ENCODE data around the gene MAPT. TPM values are rescaled to one million over a fixed set of nuclear protein-coding genes. Genes with fewer than 3 reads are reported as not detected.

The MAPT gene
- total RNA-seq, 1 donor from 2014 or later: 1.1 TPM

GRCh38 chr17:46037722-46038255, 143.4 kb downstream of the MAPT start:
- H3K9me3 Mint-ChIP-seq: no peaks in the 10 kb centered on the region
- intact Hi-C loops (cut with micrococcal nuclease): no loop called here
- H3K4me1 Mint-ChIP-seq (ENCODE audit: low read depth): peaks cover 18% of the 10 kb centered on the region
- H3K27ac Mint-ChIP-seq: no peak overlapping the region
- DNase-seq (ENCODE audit: low spot score): no peak
- H3K27me3 Mint-ChIP-seq (ENCODE audit: low read depth): no peaks in the 10 kb centered on the region
- H3K4me3 Mint-ChIP-seq (ENCODE audit: low read depth): no peak overlapping the region
- H3K36me3 Mint-ChIP-seq (ENCODE audit: low read depth): peaks cover 76% of the 10 kb centered on the region

- Mint-ChIP-seq H3K9me3 (no peaks in the 10 kb centered on the region), H3K4me1 (ENCODE audit: low read depth) (peaks cover 18% of the 10 kb centered on the region), H3K4me3 (ENCODE audit: low read depth) (no peak overlapping the region), H3K27me3 (ENCODE audit: low read depth) (no peaks in the 10 kb centered on the region), H3K27ac (peak overlapping the region; percentile 17), H3K36me3 (ENCODE audit: low read depth) (peaks cover 73% of the 10 kb centered on the region)
- DNase-seq (ENCODE audit: low spot score): no peak
- intact Hi-C loops (cut with micrococcal nuclease): no loop called here
These were observed 144.1 kb downstream of the MAPT start for GRCh38 chr17:46038414-46038813.

GRCh38 chr17:46038937-46039336, 144.6 kb downstream of the MAPT start:
- no peaks in the 10 kb centered on the region for H3K9me3 Mint-ChIP-seq
- H3K27me3 Mint-ChIP-seq (ENCODE audit: low read depth): no peaks in the 10 kb centered on the region
- intact Hi-C loops (cut with micrococcal nuclease): no loop called here
- peaks cover 76% of the 10 kb centered on the region for H3K36me3 Mint-ChIP-seq (ENCODE audit: low read depth)
- DNase-seq (ENCODE audit: low spot score): no peak
- H3K27ac Mint-ChIP-seq: no peak overlapping the region
- peaks cover 18% of the 10 kb centered on the region for H3K4me1 Mint-ChIP-seq (ENCODE audit: low read depth)
- H3K4me3 Mint-ChIP-seq (ENCODE audit: low read depth): no peak overlapping the region

GRCh38 chr17:46039592-46040186, 145.3 kb downstream of the MAPT start:
- no peaks in the 10 kb centered on the region for H3K9me3 Mint-ChIP-seq
- H3K36me3 Mint-ChIP-seq (ENCODE audit: low read depth): peaks cover 76% of the 10 kb centered on the region
- no peak overlapping the region for H3K4me3 Mint-ChIP-seq (ENCODE audit: low read depth)
- H3K27me3 Mint-ChIP-seq (ENCODE audit: low read depth): no peaks in the 10 kb centered on the region
- H3K4me1 Mint-ChIP-seq (ENCODE audit: low read depth): peaks cover 21% of the 10 kb centered on the region
- no peak for DNase-seq (ENCODE audit: low spot score)
- intact Hi-C loops (cut with micrococcal nuclease): loop anchor here (5.0 kb wide), 1 partner anchor 173 kb away; no protein-coding TSS in a partner anchor
- H3K27ac Mint-ChIP-seq: no peak overlapping the region

GRCh38 chr17:46042246-46042645, 147.9 kb downstream of the MAPT start:
- no peak overlapping the region for H3K4me3 Mint-ChIP-seq (ENCODE audit: low read depth)
- H3K27ac Mint-ChIP-seq: no peak overlapping the region
- H3K4me1 Mint-ChIP-seq (ENCODE audit: low read depth): peaks cover 17% of the 10 kb centered on the region
- H3K9me3 Mint-ChIP-seq: no peaks in the 10 kb centered on the region
- intact Hi-C loops (cut with micrococcal nuclease): loop anchor here (5.0 kb wide), 1 partner anchor 170 kb away; no protein-coding TSS in a partner anchor
- DNase-seq (ENCODE audit: low spot score): no peak
- H3K27me3 Mint-ChIP-seq (ENCODE audit: low read depth): no peaks in the 10 kb centered on the region
- peaks cover 75% of the 10 kb centered on the region for H3K36me3 Mint-ChIP-seq (ENCODE audit: low read depth)

DNA sequence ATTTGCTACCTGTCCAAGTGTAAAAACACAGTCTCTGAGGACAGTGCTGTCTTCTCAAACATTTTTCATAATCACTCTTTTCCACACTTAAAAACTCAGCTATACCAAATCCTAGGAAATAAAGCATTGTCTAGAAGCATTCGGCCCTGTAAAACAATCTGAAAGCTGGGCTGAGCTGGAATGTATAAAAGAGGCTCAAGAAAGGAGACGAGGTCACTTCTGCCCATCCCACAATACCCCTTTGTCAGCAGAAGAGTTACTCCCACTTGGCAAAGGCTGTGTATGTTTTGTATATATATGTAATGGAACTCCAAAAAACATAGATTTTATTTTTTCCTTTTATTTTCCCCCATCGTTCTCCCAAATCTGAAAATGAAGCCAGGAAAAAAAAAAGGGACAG, 148.6 kb downstream of the MAPT start:
- no peak overlapping the region for H3K4me3 Mint-ChIP-seq (ENCODE audit: low read depth)
- intact Hi-C loops (cut with micrococcal nuclease): loop anchor here (5.0 kb wide), 1 partner anchor 169 kb away; no protein-coding TSS in a partner anchor
- no peaks in the 10 kb centered on the region for H3K27me3 Mint-ChIP-seq (ENCODE audit: low read depth)
- no peaks in the 10 kb centered on the region for H3K9me3 Mint-ChIP-seq
- H3K4me1 Mint-ChIP-seq (ENCODE audit: low read depth): peaks cover 17% of the 10 kb centered on the region
- DNase-seq (ENCODE audit: low spot score): no peak
- H3K27ac Mint-ChIP-seq: no peak overlapping the region
- peaks cover 78% of the 10 kb centered on the region for H3K36me3 Mint-ChIP-seq (ENCODE audit: low read depth)

GRCh38 chr17:46043606-46044005, 149.3 kb downstream of the MAPT start:
- Mint-ChIP-seq H3K4me3 (ENCODE audit: low read depth) (no peak overlapping the region), H3K36me3 (ENCODE audit: low read depth) (peaks cover 78% of the 10 kb centered on the region), H3K27ac (peak overlapping the region; percentile 5), H3K9me3 (no peaks in the 10 kb centered on the region), H3K27me3 (ENCODE audit: low read depth) (no peaks in the 10 kb centered on the region), H3K4me1 (ENCODE audit: low read depth) (peaks cover 19% of the 10 kb centered on the region)
- intact Hi-C loops (cut with micrococcal nuclease): loop anchor here (5.0 kb wide), 1 partner anchor 169 kb away; no protein-coding TSS in a partner anchor
- no peak for DNase-seq (ENCODE audit: low spot score)

GRCh38 chr17:46044286-46044928, 150.1 kb downstream of the MAPT start:
- DNase-seq (ENCODE audit: low spot score): no peak
- no peaks in the 10 kb centered on the region for H3K9me3 Mint-ChIP-seq
- intact Hi-C loops (cut with micrococcal nuclease): loop anchor here (5.0 kb wide), 1 partner anchor 168 kb away; no protein-coding TSS in a partner anchor
- no peak overlapping the region for H3K4me3 Mint-ChIP-seq (ENCODE audit: low read depth)
- peaks cover 19% of the 10 kb centered on the region for H3K4me1 Mint-ChIP-seq (ENCODE audit: low read depth)
- no peaks in the 10 kb centered on the region for H3K27me3 Mint-ChIP-seq (ENCODE audit: low read depth)
- H3K36me3 Mint-ChIP-seq (ENCODE audit: low read depth): peaks cover 76% of the 10 kb centered on the region
- no peak overlapping the region for H3K27ac Mint-ChIP-seq

DNA sequence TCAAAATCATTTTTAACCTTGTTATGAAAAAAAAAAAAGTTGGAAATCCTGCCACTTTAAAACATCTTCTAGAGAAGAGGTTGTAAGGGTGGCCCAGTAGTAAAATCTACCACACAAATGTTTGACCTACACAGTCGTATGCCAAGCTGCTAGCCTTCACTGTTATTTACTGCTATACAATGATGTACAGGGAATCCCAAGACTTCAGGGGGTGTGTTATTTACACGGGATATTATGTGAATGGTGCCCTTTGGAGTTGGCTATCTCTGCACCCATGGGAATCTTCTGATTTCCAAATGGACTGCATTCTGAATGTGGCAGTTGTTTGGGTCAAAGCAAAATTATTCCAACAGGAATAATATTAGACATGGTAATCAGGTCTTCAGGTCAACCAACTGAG, 150.6 kb downstream of the MAPT start:
- no peak for DNase-seq (ENCODE audit: low spot score)
- Mint-ChIP-seq H3K27ac (no peak overlapping the region), H3K4me1 (ENCODE audit: low read depth) (peaks cover 22% of the 10 kb centered on the region)

DNA sequence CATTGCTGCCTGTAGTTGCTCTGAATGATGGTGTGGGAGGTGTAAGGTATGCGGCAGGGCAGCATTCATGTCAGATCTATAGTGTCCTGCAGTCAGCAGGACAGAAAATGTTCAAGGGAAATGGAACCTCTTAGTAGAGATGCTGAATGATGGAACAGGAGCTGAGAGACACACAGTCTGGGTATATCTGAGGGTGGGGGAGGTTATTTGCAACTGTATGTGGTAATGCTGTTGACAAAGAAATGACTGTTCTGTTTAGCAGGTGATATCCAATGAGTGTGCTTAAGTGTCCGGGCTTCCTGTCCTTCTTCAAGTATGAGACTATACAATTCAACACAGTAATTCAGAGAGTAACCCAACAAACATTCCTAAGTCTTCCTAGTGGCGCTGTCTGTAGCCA, 151.3 kb downstream of the MAPT start:
- intact Hi-C loops (cut with micrococcal nuclease): no loop called here
- no peaks in the 10 kb centered on the region for H3K27me3 Mint-ChIP-seq (ENCODE audit: low read depth)
- peaks cover 77% of the 10 kb centered on the region for H3K36me3 Mint-ChIP-seq (ENCODE audit: low read depth)
- peak overlapping the region; percentile 69 for H3K27ac Mint-ChIP-seq
- no peak overlapping the region for H3K4me3 Mint-ChIP-seq (ENCODE audit: low read depth)
- DNase-seq (ENCODE audit: low spot score): no peak
- peaks cover 26% of the 10 kb centered on the region for H3K4me1 Mint-ChIP-seq (ENCODE audit: low read depth)
- H3K9me3 Mint-ChIP-seq: no peaks in the 10 kb centered on the region

More for the DNA sequence above, 150.6 kb downstream of the MAPT start:
- Mint-ChIP-seq H3K36me3 (ENCODE audit: low read depth) (peaks cover 77% of the 10 kb centered on the region), H3K27me3 (ENCODE audit: low read depth) (no peaks in the 10 kb centered on the region), H3K9me3 (no peaks in the 10 kb centered on the region), H3K4me3 (ENCODE audit: low read depth) (no peak overlapping the region)
- intact Hi-C loops (cut with micrococcal nuclease): loop anchor here (5.0 kb wide), 1 partner anchor 167 kb away; no protein-coding TSS in a partner anchor

DNA sequence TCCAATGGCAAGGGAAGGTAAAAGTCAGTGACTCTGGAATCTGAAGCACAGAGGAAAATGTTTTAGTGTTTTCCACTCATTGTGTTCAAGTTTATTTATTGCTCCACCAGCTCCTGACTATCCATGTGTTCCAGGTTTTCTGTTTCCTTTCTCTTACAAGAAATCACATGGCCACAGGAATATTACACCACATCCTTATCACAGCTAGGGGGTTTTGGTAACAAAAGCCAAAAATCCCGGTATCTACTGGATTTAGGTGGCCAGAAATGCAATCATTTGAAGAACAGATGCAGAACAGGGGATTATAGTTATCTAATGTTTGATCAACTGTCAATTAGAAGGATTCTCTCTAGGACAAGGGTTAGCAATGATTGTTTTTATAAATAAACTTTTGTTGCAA, 152.6 kb downstream of the MAPT start:
- DNase-seq (ENCODE audit: low spot score): no peak
- H3K27me3 Mint-ChIP-seq (ENCODE audit: low read depth): no peaks in the 10 kb centered on the region
- H3K36me3 Mint-ChIP-seq (ENCODE audit: low read depth): peaks cover 79% of the 10 kb centered on the region
- H3K4me1 Mint-ChIP-seq (ENCODE audit: low read depth): peaks cover 38% of the 10 kb centered on the region
- H3K9me3 Mint-ChIP-seq: no peaks in the 10 kb centered on the region
- H3K4me3 Mint-ChIP-seq (ENCODE audit: low read depth): no peak overlapping the region
- intact Hi-C loops (cut with micrococcal nuclease): no loop called here
- no peak overlapping the region for H3K27ac Mint-ChIP-seq

DNA sequence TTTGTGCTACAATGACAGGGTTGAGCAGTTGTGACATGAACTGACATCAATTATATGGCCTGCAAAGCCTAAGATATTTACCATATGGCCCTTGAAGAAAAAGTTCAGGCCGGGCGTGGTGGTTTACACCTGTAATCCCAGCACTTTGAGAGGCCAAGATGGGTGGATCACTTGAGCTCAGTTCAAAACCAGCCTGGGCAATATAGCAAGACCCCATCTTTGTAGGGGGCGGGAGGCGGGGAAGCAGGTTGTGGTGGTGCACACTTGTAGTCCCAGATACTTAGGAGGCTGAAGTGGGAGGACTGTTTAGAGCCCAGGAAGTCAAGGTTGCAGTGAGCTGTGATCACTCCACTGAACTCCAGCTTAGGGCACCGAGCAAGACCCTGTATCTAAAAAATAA, 153.0 kb downstream of the MAPT start:
- Mint-ChIP-seq H3K27me3 (ENCODE audit: low read depth) (no peaks in the 10 kb centered on the region), H3K27ac (no peak overlapping the region), H3K4me1 (ENCODE audit: low read depth) (peaks cover 42% of the 10 kb centered on the region), H3K9me3 (no peaks in the 10 kb centered on the region), H3K4me3 (ENCODE audit: low read depth) (no peak overlapping the region), H3K36me3 (ENCODE audit: low read depth) (peaks cover 81% of the 10 kb centered on the region)
- intact Hi-C loops (cut with micrococcal nuclease): no loop called here
- no peak for DNase-seq (ENCODE audit: low spot score)

- Mint-ChIP-seq H3K4me1 (ENCODE audit: low read depth) (peaks cover 43% of the 10 kb centered on the region), H3K27me3 (ENCODE audit: low read depth) (no peaks in the 10 kb centered on the region), H3K27ac (no peak overlapping the region), H3K9me3 (no peaks in the 10 kb centered on the region), H3K4me3 (ENCODE audit: low read depth) (no peak overlapping the region), H3K36me3 (ENCODE audit: low read depth) (peaks cover 83% of the 10 kb centered on the region)
- no peak for DNase-seq (ENCODE audit: low spot score)
- intact Hi-C loops (cut with micrococcal nuclease): no loop called here
These were observed 153.5 kb downstream of the MAPT start for GRCh38 chr17:46047856-46048255.
